K562 (cell line): ENCODE measurements around the gene CNPY2. TPM values are rescaled to one million over a fixed set of nuclear protein-coding genes. Genes with fewer than 3 reads are reported as not detected.

Experiments used
- BRF1 ChIP-seq: IDR thresholded peaks from 3 replicates; pipeline ENCODE4 v1.6.1; 2011; ENCODE audit warnings: borderline replicate concordance, mild to moderate bottlenecking; ENCODE audit not compliant: insufficient read length; ENCODE audit errors: extremely low read depth
- CTCFL ChIP-seq: IDR thresholded peaks from 2 replicates; pipeline ENCODE4 v1.6.1; 2011; ENCODE audit warnings: borderline replicate concordance, low read depth, mild to moderate bottlenecking, moderate library complexity, low read length; ENCODE audit not compliant: insufficient read depth, poor library complexity, severe bottlenecking
- GATA2 ChIP-seq: sonication (generic); formaldehyde crosslinking; IDR thresholded peaks from 2 replicates; pipeline ENCODE4 v1.4.0; 2020; ENCODE audit warnings: mild to moderate bottlenecking, missing genetic modification reagents
- L3MBTL2 ChIP-seq: fragments of 450-650 bp; IDR thresholded peaks from 2 replicates; pipeline ENCODE4 v1.6.1; 2016; ENCODE audit warnings: mild to moderate bottlenecking, moderate library complexity
- SETDB1 ChIP-seq: IDR thresholded peaks from one replicate; pipeline ENCODE4 v1.6.1; 2012; ENCODE audit warnings: low read length, control low read depth, inconsistent platforms
- SLC30A9 ChIP-seq: fragments of 250-450 bp; sonication (Bioruptor Pico); IDR thresholded peaks from 2 replicates; pipeline ENCODE4 v1.8.0; 2022; ENCODE audit warnings: mild to moderate bottlenecking, moderate library complexity
- SOX6 ChIP-seq: fragments of 450-650 bp; IDR thresholded peaks from 2 replicates; pipeline ENCODE4 v1.6.1; 2014; ENCODE audit warnings: mild to moderate bottlenecking
- ZNF354B ChIP-seq: fragments of 250-450 bp; sonication (Bioruptor Pico); IDR thresholded peaks from 2 replicates; pipeline ENCODE4 v1.4.0; 2020
- polyA plus RNA-seq, 8 experiments: library from polyadenylated mRNA; depleted of rRNA in 4 of 8; stranded (reverse) in 5 of 8; unstranded in 3 of 8; fragments of >200 nt; fragmentation: Nextera tagmentation in 2 of 8; fragmentation: Illumina TruSeq in 1 of 8; extraction: Ambion mirVana in 2 of 8; extraction: Trizol in 1 of 8; gene quantifications; 2 replicates each; pipeline versions ENCODE4 v1.2.1 to v1.2.3, GENCODE V29; 2011 to 2014; ENCODE audit warnings: inconsistent platforms in 1 of 8, missing spikeins in 1 of 8
- total RNA-seq, 7 experiments: library from RNA; depleted of rRNA in 6 of 7; stranded (reverse); fragments of >200 nt in 6 of 7; fragmentation: Illumina TruSeq in 2 of 7; extraction: Trizol in 2 of 7; gene quantifications; 2 replicates each; pipeline versions ENCODE4 v1.2.1 to v1.2.3, GENCODE V29; 2011 to 2021; ENCODE audit warnings: low replicate concordance in 1 of 7
- TF ChIP-seq, protein P1 (sequence below): fragments of 450-650 bp; IDR thresholded peaks from 2 replicates; pipeline ENCODE4 v1.7.1; 2018; ENCODE audit warnings: mild to moderate bottlenecking, low read depth; ENCODE audit not compliant: partially characterized antibody
- TF ChIP-seq, protein P2 (sequence below): fragments of 450-650 bp; IDR thresholded peaks from 2 replicates; pipeline ENCODE4 v1.6.1; 2017; ENCODE audit warnings: mild to moderate bottlenecking, moderate library complexity
- TF ChIP-seq, protein P3 (sequence below): fragments of 250-450 bp; sonication (Bioruptor Pico); IDR thresholded peaks from 2 replicates; pipeline ENCODE4 v1.4.0; 2020
- TF ChIP-seq, protein P4 (sequence below): fragments of 450-650 bp; formaldehyde crosslinking; IDR thresholded peaks from 2 replicates; pipeline ENCODE4 v1.4.0; 2020; ENCODE audit warnings: mild to moderate bottlenecking, moderate library complexity
- TF ChIP-seq, protein P5 (sequence below): fragments of 450-650 bp; conservative IDR thresholded peaks from 2 replicates; pipeline ENCODE4 v1.6.1; 2016; ENCODE audit warnings: missing genetic modification characterization, low read depth, mild to moderate bottlenecking, missing compliant biosample characterization, moderate library complexity
- TF ChIP-seq, protein P6 (sequence below): sonication (generic); formaldehyde crosslinking; IDR thresholded peaks from 2 replicates; pipeline ENCODE4 v1.8.0; 2023; ENCODE audit warnings: mild to moderate bottlenecking, missing genetic modification reagents

The CNPY2 gene
- total and polyA plus RNA-seq, 9 of the 15 experiments (the other 6 are each of a cell fraction or from before 2014, with no cell fraction given), result 33.8 to 190 (median 138) TPM

DNA sequence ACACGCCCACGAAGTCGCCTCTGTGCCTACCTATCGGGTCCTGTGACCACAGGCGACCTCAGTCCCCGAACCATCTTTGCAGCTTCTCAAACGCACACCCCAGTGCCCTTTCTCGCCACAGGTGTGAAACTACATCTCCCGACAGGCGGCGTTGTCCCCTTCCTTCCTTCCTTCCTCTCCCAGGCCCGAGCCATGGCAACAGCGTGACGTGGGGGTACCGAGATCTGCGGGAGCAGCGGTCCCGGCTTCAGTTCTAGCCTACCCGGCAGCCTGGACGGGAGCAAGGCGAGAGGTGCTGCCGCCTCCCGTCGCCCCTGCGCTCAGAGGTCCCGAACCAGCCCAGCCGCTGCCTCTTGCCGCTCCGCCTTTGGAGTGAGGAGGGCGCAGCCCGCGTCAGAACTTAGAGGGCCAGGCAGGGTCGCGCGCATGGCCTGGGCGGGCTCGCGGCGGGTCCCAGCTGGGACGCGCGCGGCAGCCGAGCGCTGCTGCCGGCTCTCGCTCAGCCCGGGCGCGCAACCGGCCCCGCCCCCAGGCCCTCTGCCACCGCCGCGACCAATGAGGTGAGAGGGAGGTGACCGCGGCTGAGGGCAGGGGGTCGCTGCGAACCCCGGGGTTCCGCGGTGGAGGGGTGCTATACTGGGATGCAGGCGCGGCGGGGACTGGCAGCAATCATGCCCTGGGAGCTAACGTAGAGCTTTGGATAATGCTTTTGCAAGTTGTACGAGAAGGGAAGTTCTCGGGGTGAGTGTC lies 48.9 kb downstream of the CNPY2 start, which contains the start of gene COQ10A (continued):
- TF ChIP-seq, protein P1, sequence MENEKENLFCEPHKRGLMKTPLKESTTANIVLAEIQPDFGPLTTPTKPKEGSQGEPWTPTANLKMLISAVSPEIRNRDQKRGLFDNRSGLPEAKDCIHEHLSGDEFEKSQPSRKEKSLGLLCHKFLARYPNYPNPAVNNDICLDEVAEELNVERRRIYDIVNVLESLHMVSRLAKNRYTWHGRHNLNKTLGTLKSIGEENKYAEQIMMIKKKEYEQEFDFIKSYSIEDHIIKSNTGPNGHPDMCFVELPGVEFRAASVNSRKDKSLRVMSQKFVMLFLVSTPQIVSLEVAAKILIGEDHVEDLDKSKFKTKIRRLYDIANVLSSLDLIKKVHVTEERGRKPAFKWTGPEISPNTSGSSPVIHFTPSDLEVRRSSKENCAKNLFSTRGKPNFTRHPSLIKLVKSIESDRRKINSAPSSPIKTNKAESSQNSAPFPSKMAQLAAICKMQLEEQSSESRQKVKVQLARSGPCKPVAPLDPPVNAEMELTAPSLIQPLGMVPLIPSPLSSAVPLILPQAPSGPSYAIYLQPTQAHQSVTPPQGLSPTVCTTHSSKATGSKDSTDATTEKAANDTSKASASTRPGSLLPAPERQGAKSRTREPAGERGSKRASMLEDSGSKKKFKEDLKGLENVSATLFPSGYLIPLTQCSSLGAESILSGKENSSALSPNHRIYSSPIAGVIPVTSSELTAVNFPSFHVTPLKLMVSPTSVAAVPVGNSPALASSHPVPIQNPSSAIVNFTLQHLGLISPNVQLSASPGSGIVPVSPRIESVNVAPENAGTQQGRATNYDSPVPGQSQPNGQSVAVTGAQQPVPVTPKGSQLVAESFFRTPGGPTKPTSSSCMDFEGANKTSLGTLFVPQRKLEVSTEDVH, result peak; percentile 20
- TF ChIP-seq BRF1, result no peak
- peak; percentile 59; the same call in 1 of the 2 replicates for TF ChIP-seq SOX6
- TF ChIP-seq, protein P2, sequence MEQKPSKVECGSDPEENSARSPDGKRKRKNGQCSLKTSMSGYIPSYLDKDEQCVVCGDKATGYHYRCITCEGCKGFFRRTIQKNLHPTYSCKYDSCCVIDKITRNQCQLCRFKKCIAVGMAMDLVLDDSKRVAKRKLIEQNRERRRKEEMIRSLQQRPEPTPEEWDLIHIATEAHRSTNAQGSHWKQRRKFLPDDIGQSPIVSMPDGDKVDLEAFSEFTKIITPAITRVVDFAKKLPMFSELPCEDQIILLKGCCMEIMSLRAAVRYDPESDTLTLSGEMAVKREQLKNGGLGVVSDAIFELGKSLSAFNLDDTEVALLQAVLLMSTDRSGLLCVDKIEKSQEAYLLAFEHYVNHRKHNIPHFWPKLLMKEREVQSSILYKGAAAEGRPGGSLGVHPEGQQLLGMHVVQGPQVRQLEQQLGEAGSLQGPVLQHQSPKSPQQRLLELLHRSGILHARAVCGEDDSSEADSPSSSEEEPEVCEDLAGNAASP, result no peak
- TF ChIP-seq ZNF354B (CRISPR knock-in tag), result no peak
- TF ChIP-seq GATA2 (CRISPR knock-in tag), result no peak
- TF ChIP-seq, protein P3, sequence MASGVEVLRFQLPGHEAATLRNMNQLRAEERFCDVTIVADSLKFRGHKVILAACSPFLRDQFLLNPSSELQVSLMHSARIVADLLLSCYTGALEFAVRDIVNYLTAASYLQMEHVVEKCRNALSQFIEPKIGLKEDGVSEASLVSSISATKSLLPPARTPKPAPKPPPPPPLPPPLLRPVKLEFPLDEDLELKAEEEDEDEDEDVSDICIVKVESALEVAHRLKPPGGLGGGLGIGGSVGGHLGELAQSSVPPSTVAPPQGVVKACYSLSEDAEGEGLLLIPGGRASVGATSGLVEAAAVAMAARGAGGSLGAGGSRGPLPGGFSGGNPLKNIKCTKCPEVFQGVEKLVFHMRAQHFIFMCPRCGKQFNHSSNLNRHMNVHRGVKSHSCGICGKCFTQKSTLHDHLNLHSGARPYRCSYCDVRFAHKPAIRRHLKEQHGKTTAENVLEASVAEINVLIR (CRISPR knock-in tag), result peak; percentile 62
- TF ChIP-seq CTCFL, result peak; percentile 82
- TF ChIP-seq, protein P4, sequence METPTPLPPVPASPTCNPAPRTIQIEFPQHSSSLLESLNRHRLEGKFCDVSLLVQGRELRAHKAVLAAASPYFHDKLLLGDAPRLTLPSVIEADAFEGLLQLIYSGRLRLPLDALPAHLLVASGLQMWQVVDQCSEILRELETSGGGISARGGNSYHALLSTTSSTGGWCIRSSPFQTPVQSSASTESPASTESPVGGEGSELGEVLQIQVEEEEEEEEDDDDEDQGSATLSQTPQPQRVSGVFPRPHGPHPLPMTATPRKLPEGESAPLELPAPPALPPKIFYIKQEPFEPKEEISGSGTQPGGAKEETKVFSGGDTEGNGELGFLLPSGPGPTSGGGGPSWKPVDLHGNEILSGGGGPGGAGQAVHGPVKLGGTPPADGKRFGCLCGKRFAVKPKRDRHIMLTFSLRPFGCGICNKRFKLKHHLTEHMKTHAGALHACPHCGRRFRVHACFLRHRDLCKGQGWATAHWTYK (CRISPR knock-in tag), result peak; percentile 81; the same call in 1 of the 2 replicates
- TF ChIP-seq SLC30A9, result no peak
- TF ChIP-seq, protein P5, sequence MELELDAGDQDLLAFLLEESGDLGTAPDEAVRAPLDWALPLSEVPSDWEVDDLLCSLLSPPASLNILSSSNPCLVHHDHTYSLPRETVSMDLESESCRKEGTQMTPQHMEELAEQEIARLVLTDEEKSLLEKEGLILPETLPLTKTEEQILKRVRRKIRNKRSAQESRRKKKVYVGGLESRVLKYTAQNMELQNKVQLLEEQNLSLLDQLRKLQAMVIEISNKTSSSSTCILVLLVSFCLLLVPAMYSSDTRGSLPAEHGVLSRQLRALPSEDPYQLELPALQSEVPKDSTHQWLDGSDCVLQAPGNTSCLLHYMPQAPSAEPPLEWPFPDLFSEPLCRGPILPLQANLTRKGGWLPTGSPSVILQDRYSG (tag), result no peak
- TF ChIP-seq L3MBTL2, result peak; percentile 72
- TF ChIP-seq, protein P6, sequence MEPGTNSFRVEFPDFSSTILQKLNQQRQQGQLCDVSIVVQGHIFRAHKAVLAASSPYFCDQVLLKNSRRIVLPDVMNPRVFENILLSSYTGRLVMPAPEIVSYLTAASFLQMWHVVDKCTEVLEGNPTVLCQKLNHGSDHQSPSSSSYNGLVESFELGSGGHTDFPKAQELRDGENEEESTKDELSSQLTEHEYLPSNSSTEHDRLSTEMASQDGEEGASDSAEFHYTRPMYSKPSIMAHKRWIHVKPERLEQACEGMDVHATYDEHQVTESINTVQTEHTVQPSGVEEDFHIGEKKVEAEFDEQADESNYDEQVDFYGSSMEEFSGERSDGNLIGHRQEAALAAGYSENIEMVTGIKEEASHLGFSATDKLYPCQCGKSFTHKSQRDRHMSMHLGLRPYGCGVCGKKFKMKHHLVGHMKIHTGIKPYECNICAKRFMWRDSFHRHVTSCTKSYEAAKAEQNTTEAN (CRISPR knock-in tag), result no peak
- TF ChIP-seq SETDB1, result no peak
